Left forelimb (tissue), 1 donor: Measurements from ENCODE around the gene BEST4.
"Not testable (repeated sequence)": the region's sequence is repeated elsewhere in the genome, so short reads cannot be mapped to it uniquely, and the experiment has no call there.

ENCODE experiments used
- DNase-seq: peaks from one replicate; pipeline ENCODE4 v3.0.0-alpha.2; 2018; ENCODE audit warnings: low spot score

The BEST4 gene

DNA sequence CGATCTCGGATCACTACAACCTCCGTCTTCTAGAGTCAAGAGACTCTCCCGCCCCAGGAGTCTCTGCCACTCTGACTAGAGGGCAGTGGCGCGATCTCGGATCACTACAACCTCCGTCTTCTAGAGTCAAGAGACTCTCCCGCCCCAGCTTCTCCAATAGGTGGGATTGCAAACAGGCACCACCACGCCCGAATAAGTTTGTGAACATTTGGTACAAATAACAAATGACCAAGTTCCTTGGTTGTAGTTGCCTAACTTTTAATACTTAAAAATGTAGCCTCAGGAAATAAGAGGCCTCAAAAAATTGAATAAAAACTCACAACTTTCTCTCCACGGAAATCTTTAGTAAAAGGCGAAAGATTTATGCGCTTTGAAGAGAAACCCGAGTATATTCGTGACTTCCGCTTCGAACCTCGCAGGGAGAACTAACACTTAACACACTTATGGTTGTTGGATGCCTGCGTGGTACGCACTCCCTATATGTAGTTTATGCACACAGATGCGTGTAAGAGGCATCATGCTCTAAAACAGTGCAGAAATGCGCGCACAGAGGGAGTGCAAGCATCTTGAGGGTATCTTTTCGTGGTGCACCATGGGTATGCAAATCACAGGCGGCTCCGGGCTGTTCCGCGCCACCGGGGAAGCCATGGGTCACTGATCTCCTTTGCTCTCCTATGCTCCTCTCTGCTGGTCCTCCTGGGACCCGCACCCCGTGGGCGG, 31.8 kb upstream of the BEST4 start:
- no peak for DNase-seq

DNA sequence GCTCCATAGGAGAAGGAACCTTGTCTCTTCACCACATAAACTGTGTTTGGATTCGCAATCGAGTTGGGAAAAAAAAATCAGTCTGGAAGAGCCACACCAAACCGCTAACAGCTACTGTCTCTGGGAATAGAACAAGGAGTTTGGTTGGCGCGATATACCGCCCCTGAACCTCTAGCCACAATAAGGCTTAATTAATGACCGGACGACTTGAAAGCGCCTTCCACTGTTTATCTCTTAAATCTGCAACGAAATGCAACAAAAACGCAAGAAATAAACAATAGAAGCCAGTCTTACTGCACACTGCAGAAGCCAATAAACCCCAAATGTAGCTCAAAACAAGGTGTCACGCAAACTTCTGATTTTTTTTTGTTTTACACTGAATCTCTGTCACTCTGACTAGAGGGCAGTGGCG, 31.2 kb upstream of the BEST4 start:
- no peak for DNase-seq

DNA sequence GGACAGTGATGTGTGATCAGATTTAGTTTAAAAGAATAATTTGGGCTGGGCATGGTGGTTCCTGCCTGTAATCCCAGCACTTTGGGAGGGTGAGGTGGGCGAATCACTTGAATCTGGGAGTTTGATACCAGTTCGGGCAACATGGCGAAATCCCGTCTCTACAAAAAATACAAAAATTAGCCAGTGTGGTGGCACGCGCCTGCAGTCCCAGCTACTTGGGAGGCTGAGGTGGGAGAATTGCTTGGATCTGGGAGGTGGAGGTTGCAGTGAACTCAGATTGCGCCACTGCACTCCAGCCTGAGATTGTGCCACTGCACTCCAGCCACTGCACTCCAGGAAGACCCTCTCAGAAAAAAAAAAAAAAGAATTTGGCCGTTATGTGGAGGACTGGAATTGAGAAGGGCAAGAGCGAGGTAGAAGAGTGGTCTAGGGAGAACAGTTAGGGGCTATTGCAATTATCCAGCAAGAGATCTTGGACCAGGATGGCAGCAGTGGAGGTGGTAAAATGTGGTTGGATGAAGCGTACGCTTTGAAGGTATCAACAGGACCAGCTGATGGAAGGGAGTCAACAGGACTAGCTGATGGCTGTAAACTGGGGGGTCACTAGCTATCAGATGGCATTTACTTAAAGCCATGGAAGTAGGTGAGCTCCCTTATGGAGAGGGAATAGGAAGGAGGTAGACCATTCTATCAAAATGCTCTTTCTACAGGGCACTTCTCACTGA, 30.0 kb upstream of the BEST4 start:
- DNase-seq, result no peak

DNA sequence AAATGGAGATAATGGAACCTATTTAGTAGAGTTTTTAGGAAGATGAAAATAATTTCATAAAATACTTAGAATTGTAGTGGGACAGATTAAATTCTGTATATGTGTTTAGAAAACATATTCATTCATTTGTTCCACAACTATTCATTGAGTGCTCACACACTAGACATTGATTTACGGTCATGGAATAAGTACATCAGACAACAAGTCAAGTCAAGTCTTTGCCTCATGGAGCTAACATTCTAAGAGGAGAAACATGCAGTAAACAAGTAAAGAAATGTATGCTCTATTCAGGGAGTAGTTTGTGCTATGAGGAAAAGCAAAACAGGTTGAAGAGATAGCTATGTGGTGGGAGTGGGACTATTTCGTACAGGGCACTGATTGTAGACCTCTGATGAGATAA, 29.3 kb upstream of the BEST4 start:
- DNase-seq, result no peak

DNA sequence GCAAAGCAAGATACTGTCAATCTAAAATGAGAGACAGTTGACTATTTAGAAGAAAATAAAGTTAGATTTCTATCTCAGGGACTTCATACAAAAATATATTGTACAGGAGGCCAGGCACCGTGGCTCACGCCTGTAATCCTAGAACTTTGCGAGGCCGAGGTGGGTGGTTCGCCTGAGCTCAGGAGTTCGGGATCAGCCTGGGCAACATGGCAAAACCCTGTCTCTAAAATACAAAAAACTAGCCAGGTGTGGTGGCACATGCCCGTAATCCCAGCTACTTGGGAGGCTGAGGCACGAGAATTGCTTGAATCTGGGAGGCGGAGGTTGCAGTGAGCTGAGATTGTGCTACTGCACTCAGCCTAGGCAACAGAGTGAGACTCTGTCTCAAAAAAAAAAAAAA, 28.0 kb upstream of the BEST4 start:
- not testable (repeated sequence) for DNase-seq

DNA sequence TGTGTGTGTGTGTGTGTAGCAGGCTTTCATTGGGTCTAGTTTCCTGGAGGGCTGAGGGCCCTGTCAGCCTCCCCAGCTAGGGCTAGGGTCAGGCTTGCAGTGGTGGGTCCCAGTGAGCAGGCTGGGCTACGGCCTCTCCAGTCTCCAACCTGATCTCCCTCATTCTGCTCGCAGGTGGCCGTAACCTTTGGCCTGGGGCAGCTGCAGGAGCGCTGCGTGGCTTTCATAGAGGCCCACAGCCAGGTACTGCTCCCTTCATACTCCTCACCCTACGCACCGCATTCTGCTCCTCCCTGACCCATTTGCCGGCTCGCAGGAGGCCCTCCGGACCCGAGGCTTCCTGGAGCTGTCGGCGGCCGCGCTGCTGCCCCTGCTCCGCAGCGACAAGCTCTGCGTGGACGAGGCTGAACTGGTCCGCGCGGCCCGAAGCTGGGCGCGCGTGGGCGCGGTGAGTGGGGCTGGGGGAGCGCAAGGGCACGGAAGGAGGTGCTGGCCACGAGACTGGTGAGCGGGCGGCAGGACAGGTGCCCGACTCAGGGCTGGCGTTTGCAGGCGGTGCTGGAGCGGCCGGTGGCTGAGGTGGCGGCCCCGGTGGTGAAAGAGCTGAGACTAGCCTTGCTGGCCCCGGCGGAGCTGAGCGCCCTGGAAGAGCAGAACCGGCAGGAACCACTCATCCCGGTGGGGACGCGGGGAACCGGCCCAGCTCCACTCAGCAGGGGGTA, 25.0 kb upstream of the BEST4 start:
- no peak for DNase-seq

DNA sequence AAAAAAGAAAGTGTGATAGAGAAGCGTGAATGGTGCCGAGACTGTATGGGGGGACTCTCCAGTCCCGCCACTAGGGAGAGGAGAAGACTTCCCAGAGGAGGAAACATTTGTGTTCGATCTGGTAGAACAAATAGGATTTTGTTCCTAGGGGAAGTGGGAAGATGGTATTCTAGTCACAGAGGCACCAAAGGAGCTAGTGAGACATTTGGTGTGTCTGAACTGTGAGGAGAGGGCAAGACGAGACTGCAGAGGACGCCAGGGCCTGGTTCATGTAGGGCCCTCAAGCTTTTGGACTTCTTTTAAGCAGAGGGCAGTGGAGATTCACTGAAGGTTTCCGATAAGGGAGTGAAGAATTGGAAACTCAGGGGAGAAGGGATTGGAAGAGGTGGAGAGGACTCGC, 23.3 kb upstream of the BEST4 start:
- DNase-seq, result no peak

DNA sequence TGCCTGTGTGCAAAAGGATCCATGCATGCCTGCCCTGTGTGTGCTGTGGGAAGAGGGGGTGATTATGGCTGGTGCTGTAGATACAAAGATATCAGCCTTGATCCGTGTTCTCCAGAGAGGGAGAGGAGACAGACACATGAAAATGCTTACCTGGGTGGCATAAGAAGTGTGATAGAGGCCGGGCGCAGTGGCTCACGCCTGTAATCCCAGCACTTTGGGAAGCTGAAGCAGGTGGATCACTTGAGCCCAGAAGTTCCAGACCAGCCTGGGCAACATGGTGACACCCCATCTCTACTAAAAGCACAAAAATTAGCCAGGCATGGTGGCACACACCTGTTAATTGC, 22.8 kb upstream of the BEST4 start:
- DNase-seq, result not testable (repeated sequence)

DNA sequence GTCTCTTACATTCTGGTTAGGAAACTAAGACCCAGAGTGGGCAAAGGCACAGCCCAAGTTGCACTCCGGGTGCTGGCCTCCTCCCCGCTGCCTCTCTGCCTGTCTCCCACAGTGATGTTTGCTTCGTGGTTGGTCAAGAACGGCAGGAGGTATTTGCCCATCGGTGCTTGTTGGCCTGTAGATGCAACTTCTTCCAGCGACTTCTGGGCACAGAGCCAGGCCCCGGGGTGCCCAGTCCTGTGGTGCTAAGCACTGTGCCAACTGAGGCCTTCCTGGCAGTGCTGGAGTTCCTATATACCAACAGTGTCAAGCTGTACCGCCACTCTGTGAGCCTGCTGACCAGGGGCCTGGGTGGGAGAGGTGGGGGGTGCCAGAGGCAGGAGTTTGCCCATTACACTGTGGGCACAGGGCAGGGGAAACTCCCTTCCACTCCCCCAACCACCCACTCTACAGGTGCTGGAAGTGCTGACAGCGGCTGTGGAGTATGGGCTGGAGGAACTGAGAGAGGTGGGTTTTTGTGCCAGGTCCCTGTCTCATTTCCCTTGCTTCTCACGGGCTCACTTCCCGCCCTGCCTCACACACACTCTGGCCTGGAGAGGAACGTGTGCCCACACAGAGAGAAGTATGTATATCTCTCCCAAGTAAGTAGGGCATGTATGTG, 22.3 kb upstream of the BEST4 start:
- peak; percentile 61 for DNase-seq

DNA sequence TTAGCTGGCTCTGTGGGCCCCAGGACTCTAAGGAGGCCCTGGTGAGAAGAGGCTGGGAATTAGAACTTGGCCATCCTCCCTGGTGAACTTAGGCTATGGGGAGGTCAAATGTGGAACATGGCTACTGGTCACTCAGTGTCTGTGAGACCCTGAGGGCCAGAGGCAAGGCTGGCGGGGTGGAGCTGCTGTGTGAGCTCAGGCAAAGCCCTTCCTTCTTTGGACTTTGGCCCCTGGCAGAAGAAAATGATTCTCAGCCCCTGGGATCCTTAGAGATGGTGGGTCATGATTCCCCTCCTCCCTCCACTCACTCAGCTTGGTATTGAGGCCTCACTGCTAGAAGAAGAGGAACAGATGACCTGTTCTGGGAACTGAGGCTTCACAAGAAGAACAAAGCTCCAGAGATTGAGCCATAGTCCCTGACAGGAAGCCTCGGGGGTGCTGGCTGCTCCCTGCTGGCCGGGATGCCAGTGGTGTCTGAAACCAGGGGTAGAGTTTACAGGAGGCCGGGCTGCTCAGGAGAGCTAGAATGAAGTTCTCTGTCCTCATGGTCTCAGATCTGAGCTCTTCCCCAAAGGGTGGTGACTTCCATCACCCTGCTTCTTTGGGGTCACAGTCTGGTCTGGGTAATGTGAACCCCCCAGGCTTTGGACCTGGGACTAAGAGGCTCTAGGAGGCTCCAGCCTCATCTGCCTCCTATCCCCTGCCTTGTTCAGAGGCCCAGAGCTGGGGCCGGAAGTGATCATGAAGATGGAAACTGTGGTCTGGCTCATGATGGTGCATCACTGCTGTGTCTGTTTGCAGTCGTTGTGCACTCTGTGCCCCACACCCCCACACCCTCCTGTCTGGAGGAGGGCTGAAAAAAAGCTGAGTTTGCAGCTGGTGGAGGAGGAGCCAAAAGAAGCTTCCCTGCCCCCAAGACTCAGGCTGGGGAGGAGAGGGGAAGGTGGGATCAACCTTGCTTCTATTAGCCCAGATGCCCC, 21.3 kb upstream of the BEST4 start:
- DNase-seq, result peak; percentile 68

DNA sequence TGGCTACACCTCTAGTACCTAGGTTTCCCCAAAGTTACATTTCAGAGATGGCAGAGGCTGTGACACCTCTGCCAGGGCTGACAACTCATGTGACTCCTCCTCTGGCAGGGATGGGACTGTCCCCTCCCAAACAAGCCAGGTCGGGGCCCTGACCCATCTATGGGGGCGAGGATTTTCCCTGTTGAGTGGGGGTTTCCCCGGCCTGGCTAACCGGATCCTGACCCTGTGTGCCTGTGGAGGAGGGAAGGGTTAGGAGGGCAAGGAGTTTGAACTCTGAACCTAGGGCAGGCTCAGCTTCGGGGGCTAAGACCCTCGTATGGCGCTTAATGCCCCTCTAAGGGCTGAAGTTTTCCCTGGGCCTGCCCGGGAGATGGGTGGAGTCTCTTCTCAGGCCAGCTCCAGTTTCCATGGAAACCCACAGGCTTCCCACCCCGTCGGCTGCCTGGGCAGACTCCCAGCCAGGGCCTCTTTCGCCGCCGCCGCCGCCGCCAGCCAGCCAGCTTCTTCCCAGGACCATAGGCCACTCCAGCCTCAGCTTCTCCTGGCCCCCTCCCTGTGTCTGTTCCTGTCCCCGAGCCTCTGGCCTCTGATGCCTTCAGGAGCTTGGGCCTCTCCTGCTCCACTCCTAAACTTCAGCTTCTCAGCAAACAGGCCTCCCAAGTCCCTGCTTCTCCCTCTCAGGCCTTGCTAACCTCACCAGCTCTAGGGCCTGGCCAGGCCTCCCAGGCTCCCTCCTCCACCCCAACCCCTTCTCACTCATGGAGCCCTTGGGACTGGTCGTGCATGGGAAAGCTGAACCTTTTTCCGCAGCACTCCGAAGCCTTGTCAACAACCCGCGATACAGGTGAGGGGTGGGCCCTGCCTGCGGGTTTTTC, 20.3 kb upstream of the BEST4 start, which contains the start of gene BTBD19:
Gene BTBD19 (plus strand): TSS at position 461 of the 875 bp plus-strand sequence. CDS start 298 bp downstream, at position 759.
- DNase-seq, result peak; percentile 94

DNA sequence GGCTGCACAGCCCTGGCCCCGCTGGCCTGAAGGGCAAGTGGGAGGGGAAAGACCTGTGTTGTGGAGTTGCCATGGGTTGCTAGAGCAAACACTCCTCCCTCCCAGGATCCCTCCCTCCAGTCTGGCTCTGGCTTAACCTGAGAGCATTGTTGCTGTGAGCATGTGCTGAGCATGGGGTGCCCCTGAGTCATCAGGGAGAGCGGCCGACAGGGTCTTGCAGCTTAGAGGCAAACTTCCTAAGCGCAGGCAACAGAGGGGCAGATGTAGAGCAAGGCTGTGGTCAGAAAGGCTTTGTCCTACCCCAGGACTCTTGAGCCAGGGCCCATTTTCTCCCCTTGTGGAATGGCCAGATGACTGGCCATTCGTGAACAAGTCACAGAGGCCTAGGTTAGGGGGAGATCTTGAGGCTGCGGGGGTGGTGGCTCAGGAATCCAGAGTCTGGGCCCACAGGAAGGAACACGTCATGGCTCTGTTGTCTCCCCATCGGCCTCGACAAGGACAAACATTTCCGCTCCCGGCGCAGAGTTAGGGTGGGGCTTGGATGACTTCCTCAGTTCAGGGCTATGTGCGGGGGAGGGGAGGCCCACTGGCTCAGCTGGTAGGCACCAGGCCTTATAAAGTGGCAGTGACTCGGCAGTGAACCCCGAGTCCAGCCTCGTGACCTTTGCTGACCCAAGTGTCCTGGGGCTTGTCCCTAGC, 19.5 kb upstream of the BEST4 start:
- peak; percentile 93 for DNase-seq

DNA sequence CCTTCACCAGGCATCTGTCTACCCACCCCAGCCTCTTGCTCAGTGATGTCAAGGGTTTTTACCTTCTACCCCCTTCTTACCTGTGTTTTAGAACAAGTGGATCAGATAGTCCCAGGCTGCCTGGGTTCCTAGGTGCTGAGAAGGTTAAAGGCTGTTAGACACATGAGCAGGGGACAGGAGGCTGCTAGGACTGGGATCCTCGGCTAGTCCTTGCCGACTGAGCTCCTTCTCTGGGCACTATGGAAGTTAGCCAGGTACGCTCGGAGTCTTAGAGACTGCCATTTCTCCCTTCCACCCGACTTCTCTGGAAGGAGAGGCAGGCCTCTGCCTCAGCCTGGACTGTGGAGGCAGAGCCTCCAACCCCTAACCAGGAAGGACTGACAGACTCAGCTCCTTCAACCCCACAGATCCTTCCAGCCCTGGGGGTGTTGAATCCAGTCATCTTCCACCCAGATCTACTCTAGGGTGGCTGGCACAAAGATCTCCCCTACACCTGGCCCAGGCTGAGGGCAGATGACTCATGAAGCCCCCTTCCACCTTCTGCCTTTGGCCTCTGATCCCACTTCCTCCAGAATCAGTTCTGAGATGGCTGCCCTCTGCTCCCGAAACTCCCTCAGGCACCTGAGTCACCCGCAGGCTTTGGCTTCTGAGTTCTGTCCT, 18.9 kb upstream of the BEST4 start, which contains the start of gene DYNLT4:
Gene DYNLT4 (minus strand): TSS at position 648 of the 660 bp plus-strand sequence. CDS start 683 bp downstream, outside the sequence.
- DNase-seq, result peak; percentile 68

DNA sequence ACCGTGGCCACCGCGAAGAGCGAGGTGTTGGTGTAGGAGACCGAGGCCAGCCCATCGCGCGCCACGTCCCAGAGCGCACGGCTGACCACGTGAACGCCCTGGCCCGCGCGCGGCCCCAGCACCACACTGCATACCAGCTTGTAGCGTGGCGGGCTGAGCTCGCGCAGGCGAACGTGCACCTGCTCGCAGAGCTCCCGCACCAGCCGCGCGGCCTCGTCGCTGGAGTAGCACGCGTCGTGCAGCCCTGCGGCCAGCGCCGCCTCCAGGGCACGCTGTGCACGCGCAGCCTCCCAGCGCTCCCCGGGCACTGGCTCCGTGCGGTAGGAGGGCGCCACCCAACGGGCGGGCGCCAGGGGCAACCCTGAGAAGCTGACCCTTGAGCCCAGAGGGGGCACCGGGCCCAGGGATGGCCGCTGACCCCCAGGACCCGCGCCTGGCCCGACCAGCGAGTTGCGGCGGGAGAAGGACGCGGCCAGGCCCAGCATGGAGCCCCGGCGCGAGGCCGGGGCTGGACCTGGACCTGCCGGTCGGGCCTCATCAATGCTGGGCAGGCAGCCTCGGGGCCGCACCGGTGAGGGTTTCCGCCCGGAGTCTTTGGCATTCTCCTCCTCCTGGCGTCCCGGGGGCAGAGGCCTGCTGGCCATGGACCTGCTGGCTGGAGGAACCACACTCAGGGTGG, 18.2 kb upstream of the BEST4 start:
- peak; percentile 63 for DNase-seq

DNA sequence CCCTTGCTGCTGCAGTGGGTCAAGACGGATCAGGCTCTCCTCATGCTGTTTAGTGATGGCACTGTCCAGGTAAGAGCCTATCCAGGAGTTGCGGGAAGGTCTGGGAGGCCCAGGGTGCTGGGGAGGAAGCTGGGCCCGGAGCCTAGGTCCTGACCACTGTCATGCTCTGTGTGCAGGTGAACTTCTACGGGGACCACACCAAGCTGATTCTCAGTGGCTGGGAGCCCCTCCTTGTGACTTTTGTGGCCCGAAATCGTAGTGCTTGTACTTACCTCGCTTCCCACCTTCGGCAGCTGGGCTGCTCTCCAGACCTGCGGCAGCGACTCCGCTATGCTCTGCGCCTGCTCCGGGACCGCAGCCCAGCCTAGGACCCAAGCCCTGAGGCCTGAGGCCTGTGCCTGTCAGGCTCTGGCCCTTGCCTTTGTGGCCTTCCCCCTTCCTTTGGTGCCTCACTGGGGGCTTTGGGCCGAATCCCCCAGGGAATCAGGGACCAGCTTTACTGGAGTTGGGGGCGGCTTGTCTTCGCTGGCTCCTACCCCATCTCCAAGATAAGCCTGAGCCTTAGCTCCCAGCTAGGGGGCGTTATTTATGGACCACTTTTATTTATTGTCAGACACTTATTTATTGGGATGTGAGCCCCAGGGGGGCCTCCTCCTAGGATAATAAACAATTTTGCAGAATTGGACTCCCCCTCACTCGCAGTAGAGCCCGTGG, 17.5 kb upstream of the BEST4 start:
- no peak for DNase-seq

DNA sequence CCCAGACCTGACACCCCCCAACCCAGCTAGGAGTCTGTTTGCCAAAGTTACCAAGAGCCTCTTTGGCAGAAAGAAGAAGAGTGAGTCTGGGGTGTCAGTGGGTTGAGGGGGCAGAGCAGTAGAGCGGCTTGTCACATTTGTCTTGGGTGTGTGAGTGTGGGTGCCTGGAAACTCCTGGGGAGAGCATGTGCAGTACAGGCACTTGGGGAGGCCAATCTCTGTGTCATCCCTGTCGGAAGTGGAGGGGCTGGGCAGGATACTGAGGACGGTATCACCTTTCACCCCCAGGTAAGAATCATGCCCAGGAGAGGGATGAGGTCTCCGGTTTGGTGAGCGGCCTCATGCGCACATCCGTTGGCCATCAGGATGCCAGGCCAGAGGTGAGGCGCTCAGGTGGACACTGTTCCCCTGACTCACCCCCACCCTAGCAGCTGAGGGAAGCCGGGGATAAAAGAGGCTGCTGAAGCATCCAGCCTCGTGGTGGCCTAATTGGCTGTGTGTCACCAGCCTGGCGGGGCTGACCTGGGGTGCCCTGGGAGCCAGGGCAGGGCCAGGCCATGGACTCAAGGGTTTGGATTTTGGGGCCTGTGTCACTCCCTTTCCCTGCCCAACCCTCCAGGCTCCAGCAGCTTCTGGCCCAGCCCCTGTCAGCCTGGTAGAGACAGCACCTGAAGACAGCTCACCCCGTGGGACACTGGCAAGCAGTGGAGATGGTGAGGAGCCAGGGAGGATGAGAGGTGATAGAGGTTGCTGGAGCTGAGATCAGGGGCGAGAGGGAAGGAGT, 15.5 kb upstream of the BEST4 start:
- DNase-seq, result no peak

DNA sequence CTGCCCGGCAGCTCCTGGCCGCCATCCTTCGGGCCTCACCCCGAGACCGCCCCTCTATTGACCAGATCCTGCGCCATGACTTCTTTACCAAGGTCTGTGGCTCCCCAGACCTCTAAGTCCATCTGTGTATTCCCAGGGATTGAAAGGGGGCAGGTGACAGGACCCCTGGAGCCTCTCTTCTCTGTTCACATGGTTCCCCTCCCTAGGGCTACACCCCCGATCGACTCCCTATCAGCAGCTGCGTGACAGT, 15.0 kb upstream of the BEST4 start:
- no peak for DNase-seq
